Stimulated activated CD4-positive, alpha-beta T cell treated with anti-CD3 and anti-CD28 coated beads, Interleukin-12 subunit alpha, Interleukin-12 subunit beta, amount 100 ng/mL, for 48 hours (primary cell): Measurements from ENCODE around the gene DDX24.

Experiments
- DNase-seq, 3 donors: peaks; one replicate each; pipeline ENCODE4 v3.0.0-alpha.2; 2020; ENCODE audit warnings: low read depth in 2 of 3, low spot score in 1 of 3

Gene DDX24

GRCh38 chr14:94114589-94115057 is 33.6 kb upstream of the DDX24 start:
- no peak for DNase-seq

- no peak for DNase-seq
Measured at GRCh38 chr14:94113908-94114588, 33.0 kb upstream of the DDX24 start.

GRCh38 chr14:94113490-94113889 is 32.5 kb upstream of the DDX24 start:
- no peak for DNase-seq

- DNase-seq, result no peak
Measured at GRCh38 chr14:94113073-94113472, 32.1 kb upstream of the DDX24 start.

- no peak for DNase-seq
Measured at GRCh38 chr14:94112513-94113063, 31.6 kb upstream of the DDX24 start.

GRCh38 chr14:94111276-94112095 is 30.5 kb upstream of the DDX24 start:
- no peak for DNase-seq

GRCh38 chr14:94110552-94111181 is 29.7 kb upstream of the DDX24 start, which contains the start of gene IFI27:
IFI27 (plus strand) TSS chr14:94110736.
- no peak for DNase-seq

GRCh38 chr14:94109915-94110250 is 28.9 kb upstream of the DDX24 start:
- no peak for DNase-seq

- DNase-seq, result no peak
Measured at GRCh38 chr14:94104731-94105130, 23.7 kb upstream of the DDX24 start.

GRCh38 chr14:94103554-94104150 is 22.6 kb upstream of the DDX24 start:
- DNase-seq, result no peak

GRCh38 chr14:94102768-94103482 is 21.9 kb upstream of the DDX24 start:
- no peak for DNase-seq

GRCh38 chr14:94101748-94102147 is 20.7 kb upstream of the DDX24 start:
- DNase-seq, result no peak

GRCh38 chr14:94100847-94101246 is 19.8 kb upstream of the DDX24 start:
- DNase-seq, result no peak

- no peak for DNase-seq
Measured at GRCh38 chr14:94099006-94099405, 18.0 kb upstream of the DDX24 start.

GRCh38 chr14:94098326-94098992 is 17.5 kb upstream of the DDX24 start:
- no peak for DNase-seq

GRCh38 chr14:94097091-94097490 is 16.1 kb upstream of the DDX24 start:
- no peak for DNase-seq

GRCh38 chr14:94093418-94093817 is 12.4 kb upstream of the DDX24 start:
- no peak for DNase-seq

GRCh38 chr14:94089479-94089878 is 8.5 kb upstream of the DDX24 start:
- no peak for DNase-seq

GRCh38 chr14:94088516-94088915 is 7.5 kb upstream of the DDX24 start:
- DNase-seq, result no peak

- no peak for DNase-seq
Measured at GRCh38 chr14:94087891-94088290, 6.9 kb upstream of the DDX24 start.
